ENCODE results near the gene PPP2CA. TPM values are rescaled to one million over a fixed set of nuclear protein-coding genes. Genes with fewer than 3 reads are reported as not detected.

The PPP2CA gene
- total RNA-seq, 1 experiment from 2014 or later = 184 TPM

DNA sequence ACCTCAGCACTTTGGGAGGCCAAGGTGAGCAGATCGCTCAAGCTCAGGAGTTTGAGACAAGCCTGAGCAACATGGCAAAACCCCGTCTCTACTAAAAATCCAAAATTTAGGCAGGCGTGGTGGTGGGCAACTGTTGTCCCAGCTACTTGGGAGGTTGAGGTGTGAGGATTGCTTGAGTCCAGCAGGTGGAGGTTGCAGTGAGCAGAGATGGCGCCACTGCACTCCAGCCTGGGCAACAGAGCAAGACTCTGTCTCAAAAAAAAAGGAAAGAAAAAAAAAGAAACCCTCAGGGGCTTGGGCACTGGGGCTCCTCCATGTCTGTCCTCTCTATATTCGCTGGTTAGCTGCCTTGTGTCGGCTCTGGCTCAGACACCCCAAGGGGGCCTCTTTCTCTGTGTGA, 10.9 kb upstream of the PPP2CA start:
- Histone ChIP-seq H3K9me3 (ENCODE audit: control insufficient read depth, insufficient read depth, low read depth, low read length) (no peaks in the 10 kb centered on the region), H3K4me1 (ENCODE audit: control insufficient read depth, insufficient read depth, low read length) (peaks cover 13% of the 10 kb centered on the region; the same call in 1 of the 2 replicates), H3K27ac (ENCODE audit: low read length) (no peak overlapping the region), H3K4me3 (ENCODE audit: low read depth in 2 of 2, low read length in 2 of 2) (no peak overlapping the region), H3K27me3 (ENCODE audit: control insufficient read depth, insufficient read depth, low read length) (no peaks in the 10 kb centered on the region), H3K36me3 (ENCODE audit: control insufficient read depth, insufficient read depth, low read length) (no peaks in the 10 kb centered on the region)
- TF ChIP-seq SIN3A (IDR thresholded peaks at IDR 0.05; ENCODE audit: borderline replicate concordance, insufficient read depth, low read depth, low read length) (no peak), TCF7L2 (IDR thresholded peaks at IDR 0.05; ENCODE audit: low read depth, low read length) (no peak), POLR2AphosphoS5 (IDR thresholded peaks at IDR 0.05; ENCODE audit: low read depth, low read length) (no peak)
- TF ChIP-seq, protein P1, sequence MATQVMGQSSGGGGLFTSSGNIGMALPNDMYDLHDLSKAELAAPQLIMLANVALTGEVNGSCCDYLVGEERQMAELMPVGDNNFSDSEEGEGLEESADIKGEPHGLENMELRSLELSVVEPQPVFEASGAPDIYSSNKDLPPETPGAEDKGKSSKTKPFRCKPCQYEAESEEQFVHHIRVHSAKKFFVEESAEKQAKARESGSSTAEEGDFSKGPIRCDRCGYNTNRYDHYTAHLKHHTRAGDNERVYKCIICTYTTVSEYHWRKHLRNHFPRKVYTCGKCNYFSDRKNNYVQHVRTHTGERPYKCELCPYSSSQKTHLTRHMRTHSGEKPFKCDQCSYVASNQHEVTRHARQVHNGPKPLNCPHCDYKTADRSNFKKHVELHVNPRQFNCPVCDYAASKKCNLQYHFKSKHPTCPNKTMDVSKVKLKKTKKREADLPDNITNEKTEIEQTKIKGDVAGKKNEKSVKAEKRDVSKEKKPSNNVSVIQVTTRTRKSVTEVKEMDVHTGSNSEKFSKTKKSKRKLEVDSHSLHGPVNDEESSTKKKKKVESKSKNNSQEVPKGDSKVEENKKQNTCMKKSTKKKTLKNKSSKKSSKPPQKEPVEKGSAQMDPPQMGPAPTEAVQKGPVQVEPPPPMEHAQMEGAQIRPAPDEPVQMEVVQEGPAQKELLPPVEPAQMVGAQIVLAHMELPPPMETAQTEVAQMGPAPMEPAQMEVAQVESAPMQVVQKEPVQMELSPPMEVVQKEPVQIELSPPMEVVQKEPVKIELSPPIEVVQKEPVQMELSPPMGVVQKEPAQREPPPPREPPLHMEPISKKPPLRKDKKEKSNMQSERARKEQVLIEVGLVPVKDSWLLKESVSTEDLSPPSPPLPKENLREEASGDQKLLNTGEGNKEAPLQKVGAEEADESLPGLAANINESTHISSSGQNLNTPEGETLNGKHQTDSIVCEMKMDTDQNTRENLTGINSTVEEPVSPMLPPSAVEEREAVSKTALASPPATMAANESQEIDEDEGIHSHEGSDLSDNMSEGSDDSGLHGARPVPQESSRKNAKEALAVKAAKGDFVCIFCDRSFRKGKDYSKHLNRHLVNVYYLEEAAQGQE (IDR thresholded peaks at IDR 0.05; ENCODE audit: insufficient read depth in 1 of 2, low read depth in 2 of 2, low read length in 1 of 2) = no peak
- TF ChIP-seq, protein P2, sequence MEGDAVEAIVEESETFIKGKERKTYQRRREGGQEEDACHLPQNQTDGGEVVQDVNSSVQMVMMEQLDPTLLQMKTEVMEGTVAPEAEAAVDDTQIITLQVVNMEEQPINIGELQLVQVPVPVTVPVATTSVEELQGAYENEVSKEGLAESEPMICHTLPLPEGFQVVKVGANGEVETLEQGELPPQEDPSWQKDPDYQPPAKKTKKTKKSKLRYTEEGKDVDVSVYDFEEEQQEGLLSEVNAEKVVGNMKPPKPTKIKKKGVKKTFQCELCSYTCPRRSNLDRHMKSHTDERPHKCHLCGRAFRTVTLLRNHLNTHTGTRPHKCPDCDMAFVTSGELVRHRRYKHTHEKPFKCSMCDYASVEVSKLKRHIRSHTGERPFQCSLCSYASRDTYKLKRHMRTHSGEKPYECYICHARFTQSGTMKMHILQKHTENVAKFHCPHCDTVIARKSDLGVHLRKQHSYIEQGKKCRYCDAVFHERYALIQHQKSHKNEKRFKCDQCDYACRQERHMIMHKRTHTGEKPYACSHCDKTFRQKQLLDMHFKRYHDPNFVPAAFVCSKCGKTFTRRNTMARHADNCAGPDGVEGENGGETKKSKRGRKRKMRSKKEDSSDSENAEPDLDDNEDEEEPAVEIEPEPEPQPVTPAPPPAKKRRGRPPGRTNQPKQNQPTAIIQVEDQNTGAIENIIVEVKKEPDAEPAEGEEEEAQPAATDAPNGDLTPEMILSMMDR (IDR thresholded peaks at IDR 0.05) = no peak
- in situ Hi-C loops (cut with HindIII; ENCODE audit: low pct_unique_long_range_greater_than_20kb, low sequenced_read_pairs) (no loop called here), intact Hi-C loops (cut with micrococcal nuclease; ENCODE audit: unreplicated experiment) (no loop called here)
- ChIA-PET POLR2A (interaction anchor here (0.6 kb wide), 1 partner anchor 60 kb away, joined by 3 read pairs; the partner anchor contains the start of gene SKP1), CTCF (no interaction called here)
- no peak for DNase-seq (ENCODE audit: low read depth, low spot score)
- ATAC-seq = no peak
- no TSS peak for BruUV-seq (replicated peaks)

DNA sequence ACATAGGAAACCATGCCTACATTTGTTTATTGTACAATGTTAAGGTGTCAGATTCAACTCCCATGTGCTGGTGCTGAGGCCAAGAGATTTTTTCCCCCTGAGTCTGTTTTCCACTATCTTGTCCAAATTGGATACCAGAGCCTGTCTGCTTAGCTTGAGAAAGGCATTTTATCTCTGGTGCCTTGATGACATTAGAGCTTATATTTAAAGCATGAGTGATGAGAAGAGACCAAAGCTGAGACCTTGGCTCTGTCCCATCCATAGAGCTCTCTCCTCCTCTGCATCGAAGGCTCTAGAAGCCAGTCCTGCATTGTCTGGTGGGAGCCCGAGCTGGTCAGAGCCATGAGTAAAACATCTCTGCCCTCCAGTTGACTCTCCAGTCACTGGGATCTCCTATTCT, 10.4 kb upstream of the PPP2CA start:
- no peak for ATAC-seq

More for the DNA sequence above, 10.4 kb upstream of the PPP2CA start:
- in situ Hi-C loops (cut with HindIII; ENCODE audit: low pct_unique_long_range_greater_than_20kb, low sequenced_read_pairs) = no loop called here
- H3K9me3 ChIP-seq (ENCODE audit: control insufficient read depth, insufficient read depth, low read depth, low read length) = no peaks in the 10 kb centered on the region
- ChIA-PET POLR2A (interaction anchor here (1.2 kb wide), 1 partner anchor 10 kb away, joined by 3 read pairs; the partner anchor contains the start of gene PPP2CA), CTCF (no interaction called here)
- TF ChIP-seq, protein P1 (IDR thresholded peaks at IDR 0.05; ENCODE audit: insufficient read depth in 1 of 2, low read depth in 2 of 2, low read length in 1 of 2) = no peak
- H3K4me3 ChIP-seq (ENCODE audit: low read depth in 2 of 2, low read length in 2 of 2) = no peak overlapping the region
- BruUV-seq (replicated peaks) = no TSS peak
- intact Hi-C loops (cut with micrococcal nuclease; ENCODE audit: unreplicated experiment) = no loop called here
- no peaks in the 10 kb centered on the region for H3K36me3 ChIP-seq (ENCODE audit: control insufficient read depth, insufficient read depth, low read length)
- peaks cover 13% of the 10 kb centered on the region; the same call in 1 of the 2 replicates for H3K4me1 ChIP-seq (ENCODE audit: control insufficient read depth, insufficient read depth, low read length)
- no peaks in the 10 kb centered on the region for H3K27me3 ChIP-seq (ENCODE audit: control insufficient read depth, insufficient read depth, low read length)
- no peak overlapping the region for H3K27ac ChIP-seq (ENCODE audit: low read length)
- no peak for DNase-seq (ENCODE audit: low read depth, low spot score)
